ENCODE data around the gene LRRC4C. TPM values are rescaled to one million over a fixed set of nuclear protein-coding genes. Genes with fewer than 3 reads are reported as not detected.

LRRC4C gene
- polyA plus RNA-seq, 1 experiment: 0.02 TPM

GRCh38 chr11:40679276-40679675 is 780.2 kb downstream of the LRRC4C start:
- ChIA-PET POLR2A (no interaction called here), CTCF (no interaction called here)
- TF ChIP-seq CTCF (IDR thresholded peaks at IDR 0.05; ENCODE audit: low read depth, low read length): no peak
- Histone ChIP-seq H3K9me3 (ENCODE audit: control insufficient read depth, insufficient read depth, low read length) (peaks cover 13% of the 10 kb centered on the region; the same call in 1 of the 2 replicates), H3K4me3 (ENCODE audit: low read depth, low read length) (no peak overlapping the region), H3K27me3 (ENCODE audit: control insufficient read depth, insufficient read depth, low read length) (no peaks in the 10 kb centered on the region), H3K27ac (ENCODE audit: low read depth, low read length) (no peak overlapping the region)
- DNase-seq (ENCODE audit: low read depth, low spot score): no peak

- no peak for DNase-seq (ENCODE audit: low read depth, low spot score)
- Histone ChIP-seq H3K27ac (ENCODE audit: low read depth, low read length) (no peak overlapping the region), H3K9me3 (ENCODE audit: control insufficient read depth, insufficient read depth, low read length) (peaks cover 2% of the 10 kb centered on the region), H3K27me3 (ENCODE audit: control insufficient read depth, insufficient read depth, low read length) (no peaks in the 10 kb centered on the region), H3K4me3 (ENCODE audit: low read depth, low read length) (no peak overlapping the region)
- ChIA-PET CTCF (no interaction called here), POLR2A (no interaction called here)
- no peak for TF ChIP-seq CTCF (IDR thresholded peaks at IDR 0.05; ENCODE audit: low read depth, low read length)
These were observed 812.2 kb downstream of the LRRC4C start for GRCh38 chr11:40647295-40647694.

- H3K4me3 ChIP-seq (ENCODE audit: low read depth, low read length): no peak overlapping the region
- ChIA-PET POLR2A (no interaction called here), CTCF (no interaction called here)
- no peak for DNase-seq (ENCODE audit: low read depth, low spot score)
- TF ChIP-seq CTCF (IDR thresholded peaks at IDR 0.05; ENCODE audit: low read depth, low read length): no peak
- H3K27ac ChIP-seq (ENCODE audit: low read depth, low read length): no peak overlapping the region
- no peaks in the 10 kb centered on the region for H3K27me3 ChIP-seq (ENCODE audit: control insufficient read depth, insufficient read depth, low read length)
- peaks cover 4% of the 10 kb centered on the region; the same call in 1 of the 2 replicates for H3K9me3 ChIP-seq (ENCODE audit: control insufficient read depth, insufficient read depth, low read length)
These were observed 817.2 kb downstream of the LRRC4C start for GRCh38 chr11:40642284-40642683.

- no peak for DNase-seq (ENCODE audit: low read depth, low spot score)
- TF ChIP-seq CTCF (IDR thresholded peaks at IDR 0.05; ENCODE audit: low read depth, low read length): no peak
- POLR2A ChIA-PET: no interaction called here
These were observed 839.8 kb downstream of the LRRC4C start for GRCh38 chr11:40619654-40620053.

GRCh38 chr11:40606800-40607199 is 852.7 kb downstream of the LRRC4C start:
- POLR2A ChIA-PET: no interaction called here
- H3K9me3 ChIP-seq (ENCODE audit: control insufficient read depth, insufficient read depth, low read length): peaks cover 13% of the 10 kb centered on the region; the same call in 1 of the 2 replicates
- no peak for DNase-seq (ENCODE audit: low read depth, low spot score)

More at GRCh38 chr11:40619654-40620053, 839.8 kb downstream of the LRRC4C start:
- Histone ChIP-seq H3K27me3 (ENCODE audit: control insufficient read depth, insufficient read depth, low read length) (no peaks in the 10 kb centered on the region), H3K9me3 (ENCODE audit: control insufficient read depth, insufficient read depth, low read length) (no peaks in the 10 kb centered on the region), H3K4me3 (ENCODE audit: low read depth, low read length) (no peak overlapping the region), H3K27ac (ENCODE audit: low read depth, low read length) (no peak overlapping the region)
- CTCF ChIA-PET: interaction anchor here (0.7 to 0.9 kb wide), 2 partner anchors 196 to 326 kb away, joined by 3 to 7 read pairs; no protein-coding TSS in a partner anchor

More at GRCh38 chr11:40606800-40607199, 852.7 kb downstream of the LRRC4C start:
- no peak for TF ChIP-seq CTCF (IDR thresholded peaks at IDR 0.05; ENCODE audit: low read depth, low read length)
- Histone ChIP-seq H3K27me3 (ENCODE audit: control insufficient read depth, insufficient read depth, low read length) (no peaks in the 10 kb centered on the region), H3K27ac (ENCODE audit: low read depth, low read length) (no peak overlapping the region), H3K4me3 (ENCODE audit: low read depth, low read length) (no peak overlapping the region)
- CTCF ChIA-PET: no interaction called here

Measured in AG04450 (cell line).